Measurements from ENCODE around the gene PCDHB5. TPM values are rescaled to one million over a fixed set of nuclear protein-coding genes. Genes with fewer than 3 reads are reported as not detected.
"Not testable (repeated sequence)": the region's sequence is repeated elsewhere in the genome, so short reads cannot be mapped to it uniquely, and the experiment has no call there.

The PCDHB5 gene
- total RNA-seq, 1 experiment from 2014 or later = 12.5 TPM

DNA sequence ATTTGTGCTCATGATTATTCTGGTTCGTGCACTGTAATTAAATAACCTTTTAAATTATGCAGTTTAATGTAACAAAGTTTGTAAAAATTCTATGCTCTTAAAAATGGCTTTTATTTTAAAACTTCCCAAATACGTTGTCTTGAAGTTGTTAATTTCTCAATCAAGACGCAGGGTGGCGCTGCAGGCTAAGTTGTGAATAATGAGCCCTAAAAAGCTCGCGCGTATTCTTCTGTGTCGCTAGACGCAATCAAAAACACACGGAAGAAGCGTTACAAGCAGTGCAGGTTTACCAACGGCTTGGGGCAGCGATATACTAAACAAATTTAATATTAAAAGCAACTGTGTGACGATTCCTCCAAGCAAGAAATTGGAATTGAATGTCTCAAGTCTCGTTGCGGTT is 13.4 kb upstream of the PCDHB5 start, which contains the start of gene PCDHB4:
PCDHB4 (plus strand) TSS at position 256 of the 400 bp plus-strand sequence. CDS start 181 bp downstream, outside the sequence.
- Mint-ChIP-seq H3K36me3 (peaks cover 14% of the 10 kb centered on the region), H3K27me3 (ENCODE audit: low read depth) (no peaks in the 10 kb centered on the region), H3K9me3 (peaks cover 3% of the 10 kb centered on the region), H3K4me1 (no peaks in the 10 kb centered on the region), H3K4me3 (peak within 1 kb of the TSS; percentile 51), H3K27ac (no peak within 1 kb of the TSS)
- ChIA-PET POLR2A (no interaction called here), CTCF (interaction anchor here (0.5 to 3.1 kb wide), 43 partner anchors 9 to 920 kb away, joined by 3 to 42 read pairs (median 4); partner anchors contain the start of genes PCDHA1, PCDHA10, PCDHA2 and PCDHA8)
- no peak for TF ChIP-seq ZNF121 (CRISPR knock-in tag; IDR thresholded peaks at IDR 0.05)
- TF ChIP-seq, protein P1, sequence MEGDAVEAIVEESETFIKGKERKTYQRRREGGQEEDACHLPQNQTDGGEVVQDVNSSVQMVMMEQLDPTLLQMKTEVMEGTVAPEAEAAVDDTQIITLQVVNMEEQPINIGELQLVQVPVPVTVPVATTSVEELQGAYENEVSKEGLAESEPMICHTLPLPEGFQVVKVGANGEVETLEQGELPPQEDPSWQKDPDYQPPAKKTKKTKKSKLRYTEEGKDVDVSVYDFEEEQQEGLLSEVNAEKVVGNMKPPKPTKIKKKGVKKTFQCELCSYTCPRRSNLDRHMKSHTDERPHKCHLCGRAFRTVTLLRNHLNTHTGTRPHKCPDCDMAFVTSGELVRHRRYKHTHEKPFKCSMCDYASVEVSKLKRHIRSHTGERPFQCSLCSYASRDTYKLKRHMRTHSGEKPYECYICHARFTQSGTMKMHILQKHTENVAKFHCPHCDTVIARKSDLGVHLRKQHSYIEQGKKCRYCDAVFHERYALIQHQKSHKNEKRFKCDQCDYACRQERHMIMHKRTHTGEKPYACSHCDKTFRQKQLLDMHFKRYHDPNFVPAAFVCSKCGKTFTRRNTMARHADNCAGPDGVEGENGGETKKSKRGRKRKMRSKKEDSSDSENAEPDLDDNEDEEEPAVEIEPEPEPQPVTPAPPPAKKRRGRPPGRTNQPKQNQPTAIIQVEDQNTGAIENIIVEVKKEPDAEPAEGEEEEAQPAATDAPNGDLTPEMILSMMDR (IDR thresholded peaks at IDR 0.05) = peak; percentile 79
- DNase-seq (ENCODE audit: low spot score) (peak; percentile 69), ATAC-seq (peak; percentile 73)

DNA sequence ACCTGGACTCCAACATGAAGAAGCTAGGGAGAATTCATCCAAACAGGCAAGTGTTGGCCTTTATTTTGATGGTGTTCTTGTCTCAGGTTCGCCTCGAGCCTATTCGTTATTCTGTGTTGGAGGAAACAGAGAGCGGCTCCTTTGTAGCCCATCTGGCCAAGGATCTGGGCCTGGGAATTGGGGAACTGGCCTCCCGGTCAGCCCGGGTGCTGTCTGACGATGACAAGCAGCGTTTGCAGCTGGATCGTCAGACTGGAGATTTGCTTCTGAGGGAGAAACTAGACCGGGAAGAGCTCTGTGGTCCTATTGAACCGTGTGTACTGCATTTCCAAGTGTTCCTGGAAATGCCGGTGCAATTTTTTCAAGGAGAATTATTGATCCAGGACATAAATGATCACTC is 13.0 kb upstream of the PCDHB5 start:
- Mint-ChIP-seq H3K4me3 (peak overlapping the region; percentile 51), H3K27ac (no peak overlapping the region), H3K4me1 (peaks cover 2% of the 10 kb centered on the region), H3K36me3 (peaks cover 10% of the 10 kb centered on the region), H3K27me3 (ENCODE audit: low read depth) (no peaks in the 10 kb centered on the region), H3K9me3 (no peaks in the 10 kb centered on the region)
- ATAC-seq (peak; percentile 41; the same call in 1 of the 2 replicates), DNase-seq (ENCODE audit: low spot score) (no peak)
- ChIA-PET POLR2A (no interaction called here), CTCF (interaction anchor here (0.5 to 3.1 kb wide), 43 partner anchors 9 to 920 kb away, joined by 3 to 42 read pairs (median 4); partner anchors contain the start of genes PCDHA1, PCDHA10, PCDHA2 and PCDHA8)
- TF ChIP-seq SOX15 (CRISPR knock-in tag; IDR thresholded peaks at IDR 0.05) (no peak), RELA (CRISPR knock-in tag; IDR thresholded peaks at IDR 0.05; ENCODE audit: borderline replicate concordance) (no peak), ETV6 (CRISPR knock-in tag; IDR thresholded peaks at IDR 0.05) (no peak)
- TF ChIP-seq, protein P2, sequence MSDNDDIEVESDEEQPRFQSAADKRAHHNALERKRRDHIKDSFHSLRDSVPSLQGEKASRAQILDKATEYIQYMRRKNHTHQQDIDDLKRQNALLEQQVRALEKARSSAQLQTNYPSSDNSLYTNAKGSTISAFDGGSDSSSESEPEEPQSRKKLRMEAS (CRISPR knock-in tag; IDR thresholded peaks at IDR 0.05) = no peak

DNA sequence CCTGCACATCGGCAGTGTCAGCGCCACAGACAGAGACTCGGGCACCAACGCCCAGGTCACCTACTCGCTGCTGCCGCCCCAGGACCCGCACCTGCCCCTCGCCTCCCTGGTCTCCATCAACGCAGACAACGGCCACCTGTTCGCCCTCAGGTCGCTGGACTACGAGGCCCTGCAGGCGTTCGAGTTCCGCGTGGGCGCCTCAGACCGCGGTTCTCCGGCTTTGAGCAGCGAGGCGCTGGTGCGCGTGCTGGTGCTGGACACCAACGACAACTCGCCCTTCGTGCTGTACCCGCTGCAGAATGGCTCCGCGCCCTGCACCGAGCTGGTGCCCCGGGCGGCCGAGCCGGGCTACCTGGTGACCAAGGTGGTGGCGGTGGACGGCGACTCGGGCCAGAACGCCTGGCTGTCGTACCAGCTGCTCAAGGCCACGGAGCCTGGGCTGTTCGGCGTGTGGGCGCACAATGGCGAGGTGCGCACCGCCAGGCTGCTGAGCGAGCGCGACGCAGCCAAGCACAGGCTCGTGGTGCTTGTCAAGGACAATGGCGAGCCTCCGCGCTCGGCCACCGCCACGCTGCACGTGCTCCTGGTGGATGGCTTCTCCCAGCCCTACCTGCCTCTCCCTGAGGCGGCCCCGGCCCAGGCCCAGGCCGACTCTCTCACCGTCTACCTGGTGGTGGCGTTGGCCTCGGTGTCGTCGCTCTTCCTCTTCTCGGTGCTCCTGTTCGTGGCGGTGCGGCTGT is 11.4 kb upstream of the PCDHB5 start:
- ATAC-seq; H3K4me3 Mint-ChIP-seq; H3K27ac Mint-ChIP-seq; POLR2A ChIA-PET; DNase-seq (ENCODE audit: low spot score); H3K27me3 Mint-ChIP-seq (ENCODE audit: low read depth); H3K9me3 Mint-ChIP-seq: not testable (repeated sequence)
- CTCF ChIA-PET = interaction anchor here (0.8 to 3.1 kb wide), 3 partner anchors 23 to 29 kb away, joined by 3 to 24 read pairs (median 4); partner anchors contain the start of gene PCDHB2
- Mint-ChIP-seq H3K36me3 (peaks cover 10% of the 10 kb centered on the region), H3K4me1 (peaks cover 10% of the 10 kb centered on the region)

DNA sequence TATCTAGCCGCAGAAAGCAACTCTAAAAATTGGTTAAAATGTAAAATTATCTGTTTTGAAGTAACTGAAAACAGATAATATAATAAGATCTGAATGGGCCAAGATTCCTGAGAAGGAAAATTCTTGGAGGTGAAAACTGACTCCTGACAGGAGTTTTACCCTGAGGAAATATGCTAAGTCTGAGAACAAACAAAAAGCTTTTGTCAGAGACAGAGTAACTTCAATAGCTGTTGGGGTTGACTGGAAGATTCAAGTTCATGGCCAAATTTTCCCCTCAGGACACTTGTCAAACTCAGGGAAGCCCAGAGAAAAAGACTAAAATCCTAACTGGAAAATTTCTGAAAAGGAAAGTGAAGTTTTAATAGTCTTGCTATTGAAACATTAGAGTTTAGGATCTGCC is 7.7 kb upstream of the PCDHB5 start:
- H3K27me3 Mint-ChIP-seq (ENCODE audit: low read depth) = no peaks in the 10 kb centered on the region
- DNase-seq (ENCODE audit: low spot score) (no peak), ATAC-seq (peak; percentile 60)
- peaks cover 4% of the 10 kb centered on the region for H3K9me3 Mint-ChIP-seq
- CTCF ChIA-PET = interaction anchor here (1.0 to 3.2 kb wide), 11 partner anchors 8 to 300 kb away, joined by 3 to 22 read pairs (median 4); partner anchors contain the start of genes PCDHA6, PCDHB10, PCDHB14 and PCDHB16
- H3K36me3 Mint-ChIP-seq = peaks cover 10% of the 10 kb centered on the region
- POLR2A ChIA-PET = no interaction called here
- H3K4me3 Mint-ChIP-seq = no peak overlapping the region
- peaks cover 10% of the 10 kb centered on the region for H3K4me1 Mint-ChIP-seq
- 0 out of 2 replicates have a peak overlapping the region, but pooled peaks have one; percentile 24 for H3K27ac Mint-ChIP-seq
- TF ChIP-seq, protein P3, sequence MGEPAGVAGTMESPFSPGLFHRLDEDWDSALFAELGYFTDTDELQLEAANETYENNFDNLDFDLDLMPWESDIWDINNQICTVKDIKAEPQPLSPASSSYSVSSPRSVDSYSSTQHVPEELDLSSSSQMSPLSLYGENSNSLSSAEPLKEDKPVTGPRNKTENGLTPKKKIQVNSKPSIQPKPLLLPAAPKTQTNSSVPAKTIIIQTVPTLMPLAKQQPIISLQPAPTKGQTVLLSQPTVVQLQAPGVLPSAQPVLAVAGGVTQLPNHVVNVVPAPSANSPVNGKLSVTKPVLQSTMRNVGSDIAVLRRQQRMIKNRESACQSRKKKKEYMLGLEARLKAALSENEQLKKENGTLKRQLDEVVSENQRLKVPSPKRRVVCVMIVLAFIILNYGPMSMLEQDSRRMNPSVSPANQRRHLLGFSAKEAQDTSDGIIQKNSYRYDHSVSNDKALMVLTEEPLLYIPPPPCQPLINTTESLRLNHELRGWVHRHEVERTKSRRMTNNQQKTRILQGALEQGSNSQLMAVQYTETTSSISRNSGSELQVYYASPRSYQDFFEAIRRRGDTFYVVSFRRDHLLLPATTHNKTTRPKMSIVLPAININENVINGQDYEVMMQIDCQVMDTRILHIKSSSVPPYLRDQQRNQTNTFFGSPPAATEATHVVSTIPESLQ (CRISPR knock-in tag; IDR thresholded peaks at IDR 0.05) = no peak
- TF ChIP-seq, protein P4, sequence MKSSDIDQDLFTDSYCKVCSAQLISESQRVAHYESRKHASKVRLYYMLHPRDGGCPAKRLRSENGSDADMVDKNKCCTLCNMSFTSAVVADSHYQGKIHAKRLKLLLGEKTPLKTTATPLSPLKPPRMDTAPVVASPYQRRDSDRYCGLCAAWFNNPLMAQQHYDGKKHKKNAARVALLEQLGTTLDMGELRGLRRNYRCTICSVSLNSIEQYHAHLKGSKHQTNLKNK (CRISPR knock-in tag; IDR thresholded peaks at IDR 0.05) = no peak
- TF ChIP-seq ZNF138 (CRISPR knock-in tag; conservative IDR thresholded peaks at IDR 0.05) (no peak), ZNF396 (CRISPR knock-in tag; IDR thresholded peaks at IDR 0.05; ENCODE audit: borderline replicate concordance) (no peak), NR2C2 (CRISPR knock-in tag; IDR thresholded peaks at IDR 0.05) (no peak), FOXK1 (CRISPR knock-in tag; IDR thresholded peaks at IDR 0.05) (no peak), ZBTB21 (CRISPR knock-in tag; IDR thresholded peaks at IDR 0.05; ENCODE audit: borderline replicate concordance) (no peak), TEAD4 (CRISPR knock-in tag; IDR thresholded peaks at IDR 0.05) (no peak), TEAD1 (CRISPR knock-in tag; IDR thresholded peaks at IDR 0.05) (no peak), ZNF219 (CRISPR knock-in tag; IDR thresholded peaks at IDR 0.05; ENCODE audit: borderline replicate concordance) (no peak)
- TF ChIP-seq, protein P5, sequence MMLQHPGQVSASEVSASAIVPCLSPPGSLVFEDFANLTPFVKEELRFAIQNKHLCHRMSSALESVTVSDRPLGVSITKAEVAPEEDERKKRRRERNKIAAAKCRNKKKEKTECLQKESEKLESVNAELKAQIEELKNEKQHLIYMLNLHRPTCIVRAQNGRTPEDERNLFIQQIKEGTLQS (CRISPR knock-in tag; conservative IDR thresholded peaks at IDR 0.05) = no peak
- TF ChIP-seq, protein P6, sequence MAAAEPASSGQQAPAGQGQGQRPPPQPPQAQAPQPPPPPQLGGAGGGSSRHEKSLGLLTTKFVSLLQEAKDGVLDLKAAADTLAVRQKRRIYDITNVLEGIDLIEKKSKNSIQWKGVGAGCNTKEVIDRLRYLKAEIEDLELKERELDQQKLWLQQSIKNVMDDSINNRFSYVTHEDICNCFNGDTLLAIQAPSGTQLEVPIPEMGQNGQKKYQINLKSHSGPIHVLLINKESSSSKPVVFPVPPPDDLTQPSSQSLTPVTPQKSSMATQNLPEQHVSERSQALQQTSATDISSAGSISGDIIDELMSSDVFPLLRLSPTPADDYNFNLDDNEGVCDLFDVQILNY (CRISPR knock-in tag; IDR thresholded peaks at IDR 0.05) = no peak
- TF ChIP-seq, protein P7, sequence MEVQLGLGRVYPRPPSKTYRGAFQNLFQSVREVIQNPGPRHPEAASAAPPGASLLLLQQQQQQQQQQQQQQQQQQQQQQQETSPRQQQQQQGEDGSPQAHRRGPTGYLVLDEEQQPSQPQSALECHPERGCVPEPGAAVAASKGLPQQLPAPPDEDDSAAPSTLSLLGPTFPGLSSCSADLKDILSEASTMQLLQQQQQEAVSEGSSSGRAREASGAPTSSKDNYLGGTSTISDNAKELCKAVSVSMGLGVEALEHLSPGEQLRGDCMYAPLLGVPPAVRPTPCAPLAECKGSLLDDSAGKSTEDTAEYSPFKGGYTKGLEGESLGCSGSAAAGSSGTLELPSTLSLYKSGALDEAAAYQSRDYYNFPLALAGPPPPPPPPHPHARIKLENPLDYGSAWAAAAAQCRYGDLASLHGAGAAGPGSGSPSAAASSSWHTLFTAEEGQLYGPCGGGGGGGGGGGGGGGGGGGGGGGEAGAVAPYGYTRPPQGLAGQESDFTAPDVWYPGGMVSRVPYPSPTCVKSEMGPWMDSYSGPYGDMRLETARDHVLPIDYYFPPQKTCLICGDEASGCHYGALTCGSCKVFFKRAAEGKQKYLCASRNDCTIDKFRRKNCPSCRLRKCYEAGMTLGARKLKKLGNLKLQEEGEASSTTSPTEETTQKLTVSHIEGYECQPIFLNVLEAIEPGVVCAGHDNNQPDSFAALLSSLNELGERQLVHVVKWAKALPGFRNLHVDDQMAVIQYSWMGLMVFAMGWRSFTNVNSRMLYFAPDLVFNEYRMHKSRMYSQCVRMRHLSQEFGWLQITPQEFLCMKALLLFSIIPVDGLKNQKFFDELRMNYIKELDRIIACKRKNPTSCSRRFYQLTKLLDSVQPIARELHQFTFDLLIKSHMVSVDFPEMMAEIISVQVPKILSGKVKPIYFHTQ (CRISPR knock-in tag; IDR thresholded peaks at IDR 0.05) = no peak
